A673 (cell line): ENCODE measurements around the gene ANKRD13A. TPM values are rescaled to one million over a fixed set of nuclear protein-coding genes. Genes with fewer than 3 reads are reported as not detected.
"Not testable (repeated sequence)": the region's sequence is repeated elsewhere in the genome, so short reads cannot be mapped to it uniquely, and the experiment has no call there.

ENCODE experiments used
- BruUV-seq: library from RNA; stranded (reverse); fragments of 400-500 nt; replicated peaks from 2 replicates; lab custom pipeline; 2021; lab: Mats Ljungman, UMichigan
- CTCF ChIA-PET: fragments of 300-600 bp; sonication (Branson Sonifier 250); formaldehyde crosslinking; loops from one replicate; lab custom pipeline; 2022; ENCODE audit warnings: antibody characterized with exemption; lab: Charles Lee
- POLR2A ChIA-PET: fragments of 300-600 bp; sonication (Branson Sonifier 250); formaldehyde crosslinking; loops from one replicate; lab custom pipeline; 2022; ENCODE audit warnings: antibody characterized with exemption; ENCODE audit not compliant: low non-redundant PET; lab: Charles Lee
- DNase-seq: peaks from one replicate; pipeline ENCODE4 v3.0.0-alpha.2; 2015; ENCODE audit warnings: low spot score
- H3K27ac ChIP-seq: fragments of 200-600 bp; sonication (generic); 2 replicates; pipeline ENCODE4 v1.5.1; 2016; ENCODE audit warnings: mixed run types, low read depth, mild to moderate bottlenecking, mixed read lengths, antibody characterized with exemption, low read length; ENCODE audit not compliant: poor library complexity, severe bottlenecking
- H3K27me3 ChIP-seq: fragments of 200-600 bp; sonication (generic); replicated peaks from 2 replicates; pipeline ENCODE4 v1.6.1; 2017; ENCODE audit warnings: mixed run types, low read depth, mild to moderate bottlenecking, mixed read lengths, antibody characterized with exemption, low read length; ENCODE audit not compliant: insufficient read depth, poor library complexity
- H3K36me3 ChIP-seq: fragments of 200-600 bp; sonication (generic); 2 replicates; pipeline ENCODE4 v1.6.1; 2016; ENCODE audit warnings: mixed run types, mild to moderate bottlenecking, mixed read lengths, antibody characterized with exemption, low read length; ENCODE audit not compliant: insufficient read depth, poor library complexity, severe bottlenecking
- H3K4me1 ChIP-seq: fragments of 200-600 bp; sonication (generic); 2 replicates; pipeline ENCODE4 v1.6.1; 2017; ENCODE audit warnings: mixed run types, mild to moderate bottlenecking, mixed read lengths, antibody characterized with exemption, low read length; ENCODE audit not compliant: insufficient read depth, poor library complexity, severe bottlenecking
- H3K4me3 ChIP-seq: fragments of 200-600 bp; sonication (generic); 2 replicates; pipeline ENCODE4 v1.5.1; 2016; ENCODE audit warnings: low read depth, mixed run types, mild to moderate bottlenecking, mixed read lengths, low read length; ENCODE audit not compliant: poor library complexity, severe bottlenecking
- H3K9me3 ChIP-seq: fragments of 200-600 bp; sonication (generic); 2 replicates; pipeline ENCODE4 v1.6.1; 2016; ENCODE audit warnings: mixed run types, low read depth, mild to moderate bottlenecking, mixed read lengths, antibody characterized with exemption, low read length; ENCODE audit not compliant: poor library complexity, severe bottlenecking
- CTCF ChIP-seq: fragments of 300-800, 200-600 bp; sonication (generic); conservative IDR thresholded peaks from 2 replicates; pipeline ENCODE4 v1.5.1; 2017; ENCODE audit warnings: low read depth, mild to moderate bottlenecking, antibody characterized with exemption, low read length, moderate library complexity, mixed read lengths
- EZH2 ChIP-seq: fragments of 200-600 bp; sonication (generic); IDR thresholded peaks from 2 replicates; pipeline ENCODE4 v1.6.1; 2017; ENCODE audit warnings: borderline replicate concordance, low read depth, mild to moderate bottlenecking, mixed read lengths, antibody characterized with exemption, low read length; ENCODE audit not compliant: poor library complexity, severe bottlenecking
- intact Hi-C: fragments of 100-400 bp; cut with micrococcal nuclease; formaldehyde crosslinking; loops from one replicate; pipeline ENCODE4 v1.10.0; 2022; ENCODE audit not compliant: unreplicated experiment
- total RNA-seq: library from RNA; stranded (reverse); gene quantifications from 2 replicates; pipeline ENCODE4 v1.2.3, GENCODE V29; 2021

Gene ANKRD13A
- total RNA-seq, 1 experiment from 2014 or later, result 19.8 TPM

GRCh38 chr12:110079477-110080400 is 80.5 kb downstream of the ANKRD13A start:
- intact Hi-C loops, result no loop called here
- no peak overlapping the region for H3K27ac ChIP-seq
- no peak overlapping the region for H3K4me3 ChIP-seq
- no peak for TF ChIP-seq CTCF
- TF ChIP-seq EZH2, result no peak
- ChIA-PET CTCF (no interaction called here), POLR2A (no interaction called here)
- no peaks in the 10 kb centered on the region for H3K4me1 ChIP-seq
- no TSS peak for BruUV-seq
- no peak for DNase-seq
- H3K27me3 ChIP-seq, result no peaks in the 10 kb centered on the region
- no peaks in the 10 kb centered on the region for H3K36me3 ChIP-seq
- H3K9me3 ChIP-seq, result no peaks in the 10 kb centered on the region

GRCh38 chr12:110080410-110080809 is 81.2 kb downstream of the ANKRD13A start:
- BruUV-seq, result no TSS peak
- Histone ChIP-seq H3K27me3 (no peaks in the 10 kb centered on the region), H3K4me1 (no peaks in the 10 kb centered on the region), H3K9me3 (no peaks in the 10 kb centered on the region), H3K36me3 (no peaks in the 10 kb centered on the region), H3K4me3 (no peak overlapping the region), H3K27ac (no peak overlapping the region)
- ChIA-PET POLR2A (no interaction called here), CTCF (no interaction called here)
- no peak for DNase-seq
- TF ChIP-seq EZH2 (no peak), CTCF (no peak)
- intact Hi-C loops, result no loop called here

- Histone ChIP-seq H3K27ac (no peak overlapping the region), H3K36me3 (no peaks in the 10 kb centered on the region), H3K9me3 (no peaks in the 10 kb centered on the region), H3K27me3 (no peaks in the 10 kb centered on the region), H3K4me3 (no peak overlapping the region), H3K4me1 (no peaks in the 10 kb centered on the region)
- no peak for DNase-seq
- TF ChIP-seq EZH2 (no peak), CTCF (no peak)
- CTCF ChIA-PET, result no interaction called here
- BruUV-seq, result no TSS peak
- POLR2A ChIA-PET, result no interaction called here
- intact Hi-C loops, result no loop called here
Observed at GRCh38 chr12:110084314-110085015, 85.2 kb downstream of the ANKRD13A start.

GRCh38 chr12:110088216-110088615 is 89.0 kb downstream of the ANKRD13A start:
- DNase-seq, POLR2A ChIA-PET, H3K36me3 ChIP-seq, BruUV-seq, H3K27ac ChIP-seq, H3K9me3 ChIP-seq, H3K4me1 ChIP-seq, H3K27me3 ChIP-seq, CTCF ChIA-PET, H3K4me3 ChIP-seq, intact Hi-C loops: not testable (repeated sequence)
